Frontal cortex (tissue), 4 donors: ENCODE data around the gene ZBED3. TPM values are rescaled to one million over a fixed set of nuclear protein-coding genes. Genes with fewer than 3 reads are reported as not detected.

Experiments
- DNase-seq, 2 donors: peaks; one replicate each; pipeline ENCODE4 v3.0.0; 2012; ENCODE audit warnings: low spot score in 2 of 2
- FAIRE-seq: peaks from 2 replicates; lab custom pipeline; 2012; peaks lifted over from hg19 to GRCh38; lab: Jason Lieb, UNC
- small RNA-seq: library from RNA; depleted of rRNA; stranded (forward); fragments of <200 nt; gene quantifications from one replicate; pipeline ENCODE3, GENCODE V24; 2014
- total RNA-seq: library from RNA; depleted of rRNA; stranded (reverse); fragments of >200 nt; gene quantifications from one replicate; pipeline ENCODE4 v1.2.3, GENCODE V29; 2014
- donor health status: control.
- donor health status: control.
- donor health status: control.

The ZBED3 gene
- total RNA-seq, 1 donor from 2014 or later, result 1.6 TPM

DNA sequence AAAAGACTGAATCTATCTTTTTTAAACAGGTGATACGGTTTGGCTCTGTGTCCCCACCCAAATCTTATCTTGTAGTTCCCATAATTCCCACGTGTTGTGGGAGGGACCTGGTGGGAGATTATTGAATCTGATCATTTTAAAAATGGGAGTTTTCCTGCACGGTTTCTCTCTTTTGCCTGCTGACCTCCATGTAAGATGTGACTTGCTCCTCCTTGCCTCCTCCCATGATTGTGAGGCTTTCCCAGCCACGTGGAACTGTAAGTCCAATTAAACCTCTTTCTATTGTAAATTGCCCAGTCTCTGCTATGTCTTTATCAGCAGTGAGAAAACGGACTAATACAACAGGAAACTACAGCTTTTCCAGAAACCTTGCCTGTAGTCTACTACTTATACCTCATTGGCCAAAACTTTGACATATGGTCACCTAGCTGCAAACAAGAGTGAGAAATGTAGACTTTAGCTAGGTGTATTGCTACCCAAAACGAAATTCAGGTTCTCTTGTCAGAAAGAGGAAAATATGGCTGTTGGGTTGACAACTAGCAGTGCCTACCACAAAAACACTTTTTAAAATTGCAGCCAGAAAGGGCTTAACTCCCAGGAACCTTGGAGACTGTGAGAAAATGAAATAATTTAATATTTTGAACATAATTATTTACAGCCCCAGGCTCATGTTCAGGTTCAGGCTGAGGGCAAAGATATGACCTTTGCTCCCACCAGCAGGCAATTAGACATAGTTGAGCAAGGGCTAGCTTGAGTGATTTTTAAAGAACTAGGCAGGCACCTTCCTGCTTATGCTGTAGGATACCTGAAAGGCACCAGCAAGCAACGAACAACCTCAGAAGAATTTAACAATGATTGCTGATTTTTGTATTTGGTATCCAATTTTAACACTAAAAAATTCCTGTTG is 64.3 kb downstream of the ZBED3 start:
- DNase-seq (no peak), FAIRE-seq (no peak)

Small RNAs within 50 kb of the gene (small RNA-seq; reads per million reads assigned to genes)
- 710 reads per million, percentile 99 among the genes with 10 or more reads in this experiment for gene SNORA47

Other genes with a start within 250 kb of the ZBED3 start
- not detected for gene S100Z, start 237.3 kb downstream of the ZBED3 start, total RNA-seq
- 7.3 TPM for gene CRHBP, start 134.2 kb downstream of the ZBED3 start, total RNA-seq
- gene AGGF1, start 56.9 kb downstream of the ZBED3 start, total RNA-seq, result 32.6 TPM
- 7.3 TPM for gene PDE8B, start 123.4 kb upstream of the ZBED3 start, total RNA-seq